Endothelial cell (in vitro differentiated cells): Measurements from ENCODE around the gene FUZ. TPM values are rescaled to one million over a fixed set of nuclear protein-coding genes. Genes with fewer than 3 reads are reported as not detected.
A peak's percentile ranks its signal among the peaks of the same experiment; 100 is the strongest.

Source experiments
- DNase-seq: peaks from one replicate; pipeline ENCODE4 v3.0.0; 2021; ENCODE audit warnings: low spot score
- H3K27ac Mint-ChIP-seq: one replicate; pipeline ENCODE4 v1.8.0; 2021; ENCODE audit warnings: mixed read lengths, inconsistent platforms; ENCODE audit not compliant: unreplicated experiment
- H3K27me3 Mint-ChIP-seq: one replicate; pipeline ENCODE4 v1.8.0; 2021; ENCODE audit warnings: mild to moderate bottlenecking, moderate library complexity, mixed read lengths, inconsistent platforms; ENCODE audit not compliant: unreplicated experiment
- H3K36me3 Mint-ChIP-seq: one replicate; pipeline ENCODE4 v1.8.0; 2021; ENCODE audit warnings: mild to moderate bottlenecking, low read depth, mixed read lengths, inconsistent platforms; ENCODE audit not compliant: unreplicated experiment
- H3K4me1 Mint-ChIP-seq: one replicate; pipeline ENCODE4 v1.8.0; 2021; ENCODE audit warnings: mild to moderate bottlenecking, mixed read lengths, inconsistent platforms; ENCODE audit not compliant: unreplicated experiment
- H3K4me3 Mint-ChIP-seq: one replicate; pipeline ENCODE4 v1.8.0; 2021; ENCODE audit warnings: mild to moderate bottlenecking, mixed read lengths, inconsistent platforms; ENCODE audit not compliant: unreplicated experiment
- H3K9me3 Mint-ChIP-seq: one replicate; pipeline ENCODE4 v1.8.0; 2021; ENCODE audit warnings: mixed read lengths, inconsistent platforms; ENCODE audit not compliant: unreplicated experiment
- total RNA-seq: library from RNA; stranded (reverse); fragmentation: NEBNext Ultra II Directional; extraction: Animal tissue kit (Norgen Biotek cat#: 25700); gene quantifications from one replicate; pipeline ENCODE4 v1.2.1, GENCODE V29; 2021; ENCODE audit not compliant: unreplicated experiment
- TF ChIP-seq, protein P1 (sequence below): fragments of 200-600 bp; sonication (generic); IDR thresholded peaks from one replicate; pipeline ENCODE4 v1.5.0; 2021; ENCODE audit warnings: antibody characterized with exemption; ENCODE audit not compliant: unreplicated experiment

The FUZ gene
- total RNA-seq, 1 donor from 2014 or later, result 15.6 TPM

DNA sequence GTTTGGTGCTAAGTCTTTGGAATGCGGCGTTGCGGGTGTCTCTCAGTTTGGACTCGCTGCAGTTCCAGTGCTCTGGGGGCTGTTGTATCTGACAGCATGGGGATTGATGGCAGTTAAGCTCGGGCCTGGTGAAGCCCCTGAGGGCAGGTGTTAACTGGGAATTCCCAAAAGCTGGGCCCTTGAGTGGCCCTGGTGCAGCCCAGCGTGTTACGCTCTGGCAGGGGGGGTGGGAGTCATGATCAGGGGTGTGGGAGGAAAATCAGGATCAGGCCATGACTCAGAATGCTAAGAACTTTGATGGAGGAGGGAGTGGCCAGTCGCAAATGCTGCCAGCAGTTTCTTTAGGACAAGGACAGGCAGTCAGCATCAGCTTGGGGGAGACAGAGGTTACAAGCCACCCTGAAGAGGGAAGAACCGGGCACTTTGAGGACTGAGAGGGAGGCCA, 26.7 kb downstream of the FUZ start:
- peaks cover 45% of the 10 kb centered on the region for H3K36me3 Mint-ChIP-seq
- peak overlapping the region; percentile 19 for H3K4me3 Mint-ChIP-seq
- TF ChIP-seq, protein P1, sequence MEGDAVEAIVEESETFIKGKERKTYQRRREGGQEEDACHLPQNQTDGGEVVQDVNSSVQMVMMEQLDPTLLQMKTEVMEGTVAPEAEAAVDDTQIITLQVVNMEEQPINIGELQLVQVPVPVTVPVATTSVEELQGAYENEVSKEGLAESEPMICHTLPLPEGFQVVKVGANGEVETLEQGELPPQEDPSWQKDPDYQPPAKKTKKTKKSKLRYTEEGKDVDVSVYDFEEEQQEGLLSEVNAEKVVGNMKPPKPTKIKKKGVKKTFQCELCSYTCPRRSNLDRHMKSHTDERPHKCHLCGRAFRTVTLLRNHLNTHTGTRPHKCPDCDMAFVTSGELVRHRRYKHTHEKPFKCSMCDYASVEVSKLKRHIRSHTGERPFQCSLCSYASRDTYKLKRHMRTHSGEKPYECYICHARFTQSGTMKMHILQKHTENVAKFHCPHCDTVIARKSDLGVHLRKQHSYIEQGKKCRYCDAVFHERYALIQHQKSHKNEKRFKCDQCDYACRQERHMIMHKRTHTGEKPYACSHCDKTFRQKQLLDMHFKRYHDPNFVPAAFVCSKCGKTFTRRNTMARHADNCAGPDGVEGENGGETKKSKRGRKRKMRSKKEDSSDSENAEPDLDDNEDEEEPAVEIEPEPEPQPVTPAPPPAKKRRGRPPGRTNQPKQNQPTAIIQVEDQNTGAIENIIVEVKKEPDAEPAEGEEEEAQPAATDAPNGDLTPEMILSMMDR, result no peak
- H3K27me3 Mint-ChIP-seq, result peaks cover 10% of the 10 kb centered on the region
- H3K9me3 Mint-ChIP-seq, result no peaks in the 10 kb centered on the region
- peaks cover under 1% of the 10 kb centered on the region for H3K4me1 Mint-ChIP-seq
- DNase-seq, result no peak
- no peak overlapping the region for H3K27ac Mint-ChIP-seq

GRCh38 chr19:49782515-49782914, 30.6 kb downstream of the FUZ start:
- H3K4me3 Mint-ChIP-seq, result no peak overlapping the region
- peaks cover 38% of the 10 kb centered on the region for H3K36me3 Mint-ChIP-seq

GRCh38 chr19:49781394-49781793, 31.7 kb downstream of the FUZ start:
- peaks cover 38% of the 10 kb centered on the region for H3K36me3 Mint-ChIP-seq
- TF ChIP-seq, protein P1, result no peak
- peak overlapping the region; percentile 73 for H3K27ac Mint-ChIP-seq
- H3K4me1 Mint-ChIP-seq, result peaks cover 17% of the 10 kb centered on the region
- H3K9me3 Mint-ChIP-seq, result no peaks in the 10 kb centered on the region
- peak overlapping the region; percentile 50 for H3K4me3 Mint-ChIP-seq
- DNase-seq, result no peak
- peaks cover 7% of the 10 kb centered on the region for H3K27me3 Mint-ChIP-seq

More at GRCh38 chr19:49782515-49782914, 30.6 kb downstream of the FUZ start:
- no peak for DNase-seq
- no peak overlapping the region for H3K27ac Mint-ChIP-seq
- TF ChIP-seq, protein P1, result no peak
- peaks cover 7% of the 10 kb centered on the region for H3K27me3 Mint-ChIP-seq
- H3K4me1 Mint-ChIP-seq, result peaks cover 17% of the 10 kb centered on the region
- no peaks in the 10 kb centered on the region for H3K9me3 Mint-ChIP-seq

GRCh38 chr19:49780861-49781260, 32.2 kb downstream of the FUZ start:
- Mint-ChIP-seq H3K9me3 (no peaks in the 10 kb centered on the region), H3K27ac (peak overlapping the region; percentile 73), H3K36me3 (peaks cover 39% of the 10 kb centered on the region), H3K27me3 (peaks cover 7% of the 10 kb centered on the region), H3K4me3 (peak overlapping the region; percentile 50), H3K4me1 (peaks cover 17% of the 10 kb centered on the region)
- no peak for DNase-seq
- TF ChIP-seq, protein P1, result no peak

GRCh38 chr19:49779731-49780555, 33.1 kb downstream of the FUZ start:
- Mint-ChIP-seq H3K9me3 (no peaks in the 10 kb centered on the region), H3K27me3 (peaks cover 7% of the 10 kb centered on the region), H3K36me3 (peaks cover 34% of the 10 kb centered on the region), H3K4me3 (no peak overlapping the region), H3K27ac (peak overlapping the region; percentile 73), H3K4me1 (peaks cover 17% of the 10 kb centered on the region)
- DNase-seq, result no peak
- TF ChIP-seq, protein P1, result no peak
